ENCODE measurements around the gene PAIP1.

DNA sequence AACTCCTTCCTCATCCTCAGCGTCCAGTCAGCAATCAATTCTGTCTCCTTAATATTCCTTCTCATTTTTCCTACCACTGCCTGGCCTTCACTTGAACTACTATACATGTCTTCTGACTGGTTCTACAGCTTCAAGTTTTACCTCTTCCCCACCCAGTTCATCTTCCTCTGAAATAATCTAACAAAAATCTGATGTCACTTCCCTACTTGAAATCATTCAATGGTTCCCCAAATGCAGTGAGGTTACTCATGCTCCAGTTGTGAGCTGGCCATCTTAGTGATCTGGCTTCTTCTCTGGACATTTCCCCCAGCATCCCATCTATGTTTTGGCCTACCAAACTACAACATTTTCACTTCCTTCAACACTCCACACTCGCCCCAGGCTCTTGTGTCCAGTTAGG is 58.3 kb downstream of the PAIP1 start:
- TF ChIP-seq TAF1 (IDR thresholded peaks at IDR 0.05; ENCODE audit: borderline replicate concordance, low read depth, low read length) (no peak), POLR2A (IDR thresholded peaks at IDR 0.05; ENCODE audit: low read depth, low read length) (no peak)

All from GM12892 (cell line).